Measurements from ENCODE around the gene PRR33.

GRCh38 chr11:1932105-1932480 is 40.4 kb upstream of the PRR33 start:
- no peak for TF ChIP-seq CTCF (IDR thresholded peaks at IDR 0.05)
- TF ChIP-seq POLR2A (IDR thresholded peaks at IDR 0.05): no peak

Data from right lobe of liver (tissue), 4 donors.